Loucy (cell line): ENCODE measurements around the gene DLL1.

Experiments
- EZH2phosphoT487 ChIP-seq: fragments of 200-600 bp; IDR thresholded peaks from 2 replicates; pipeline ENCODE4 v1.6.1; 2018; ENCODE audit warnings: antibody characterized with exemption, mild to moderate bottlenecking, moderate library complexity, borderline replicate concordance
- TF ChIP-seq, protein P1 (sequence below): fragments of 200-600 bp; sonication (generic); conservative IDR thresholded peaks from 2 replicates; pipeline ENCODE4 v1.5.1; 2014; ENCODE audit warnings: mild to moderate bottlenecking, antibody characterized with exemption, low read length

DNA sequence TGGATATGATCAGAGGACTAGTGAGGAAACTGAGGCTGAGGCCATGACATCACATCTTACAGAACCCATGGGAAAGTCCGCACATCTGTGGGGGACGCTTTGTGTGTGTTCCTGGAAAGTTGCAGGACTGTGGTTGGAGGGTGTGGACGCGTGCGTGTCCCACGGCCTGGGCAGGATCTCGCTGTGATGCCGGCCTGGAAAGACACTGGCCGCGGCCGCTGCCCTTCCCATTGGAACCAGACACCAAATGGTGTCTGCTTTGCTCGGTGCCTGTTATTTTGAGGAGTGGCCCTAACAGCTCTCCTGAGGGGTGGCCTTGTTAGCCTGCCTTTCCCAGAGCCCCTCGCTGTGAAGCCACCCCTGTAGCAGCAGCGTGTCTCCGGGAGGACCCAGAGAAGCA is 41.1 kb downstream of the DLL1 start:
- TF ChIP-seq, protein P1, sequence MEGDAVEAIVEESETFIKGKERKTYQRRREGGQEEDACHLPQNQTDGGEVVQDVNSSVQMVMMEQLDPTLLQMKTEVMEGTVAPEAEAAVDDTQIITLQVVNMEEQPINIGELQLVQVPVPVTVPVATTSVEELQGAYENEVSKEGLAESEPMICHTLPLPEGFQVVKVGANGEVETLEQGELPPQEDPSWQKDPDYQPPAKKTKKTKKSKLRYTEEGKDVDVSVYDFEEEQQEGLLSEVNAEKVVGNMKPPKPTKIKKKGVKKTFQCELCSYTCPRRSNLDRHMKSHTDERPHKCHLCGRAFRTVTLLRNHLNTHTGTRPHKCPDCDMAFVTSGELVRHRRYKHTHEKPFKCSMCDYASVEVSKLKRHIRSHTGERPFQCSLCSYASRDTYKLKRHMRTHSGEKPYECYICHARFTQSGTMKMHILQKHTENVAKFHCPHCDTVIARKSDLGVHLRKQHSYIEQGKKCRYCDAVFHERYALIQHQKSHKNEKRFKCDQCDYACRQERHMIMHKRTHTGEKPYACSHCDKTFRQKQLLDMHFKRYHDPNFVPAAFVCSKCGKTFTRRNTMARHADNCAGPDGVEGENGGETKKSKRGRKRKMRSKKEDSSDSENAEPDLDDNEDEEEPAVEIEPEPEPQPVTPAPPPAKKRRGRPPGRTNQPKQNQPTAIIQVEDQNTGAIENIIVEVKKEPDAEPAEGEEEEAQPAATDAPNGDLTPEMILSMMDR = no peak
- no peak for TF ChIP-seq EZH2phosphoT487
